HG03469 (cell line): ENCODE data around the gene NXPH1.
A peak's percentile ranks its signal among the peaks of the same experiment; 100 is the strongest.
"Not testable (repeated sequence)": the region's sequence is repeated elsewhere in the genome, so short reads cannot be mapped to it uniquely, and the experiment has no call there.

Experiments
- ATAC-seq: cut with Tn5 transposase; IDR thresholded peaks from one replicate; pipeline ENCODE4 v1.9.1; 2021; ENCODE audit warnings: mild to moderate bottlenecking, moderate library complexity, moderate number of reproducible peaks; ENCODE audit not compliant: unreplicated experiment

NXPH1 gene

DNA sequence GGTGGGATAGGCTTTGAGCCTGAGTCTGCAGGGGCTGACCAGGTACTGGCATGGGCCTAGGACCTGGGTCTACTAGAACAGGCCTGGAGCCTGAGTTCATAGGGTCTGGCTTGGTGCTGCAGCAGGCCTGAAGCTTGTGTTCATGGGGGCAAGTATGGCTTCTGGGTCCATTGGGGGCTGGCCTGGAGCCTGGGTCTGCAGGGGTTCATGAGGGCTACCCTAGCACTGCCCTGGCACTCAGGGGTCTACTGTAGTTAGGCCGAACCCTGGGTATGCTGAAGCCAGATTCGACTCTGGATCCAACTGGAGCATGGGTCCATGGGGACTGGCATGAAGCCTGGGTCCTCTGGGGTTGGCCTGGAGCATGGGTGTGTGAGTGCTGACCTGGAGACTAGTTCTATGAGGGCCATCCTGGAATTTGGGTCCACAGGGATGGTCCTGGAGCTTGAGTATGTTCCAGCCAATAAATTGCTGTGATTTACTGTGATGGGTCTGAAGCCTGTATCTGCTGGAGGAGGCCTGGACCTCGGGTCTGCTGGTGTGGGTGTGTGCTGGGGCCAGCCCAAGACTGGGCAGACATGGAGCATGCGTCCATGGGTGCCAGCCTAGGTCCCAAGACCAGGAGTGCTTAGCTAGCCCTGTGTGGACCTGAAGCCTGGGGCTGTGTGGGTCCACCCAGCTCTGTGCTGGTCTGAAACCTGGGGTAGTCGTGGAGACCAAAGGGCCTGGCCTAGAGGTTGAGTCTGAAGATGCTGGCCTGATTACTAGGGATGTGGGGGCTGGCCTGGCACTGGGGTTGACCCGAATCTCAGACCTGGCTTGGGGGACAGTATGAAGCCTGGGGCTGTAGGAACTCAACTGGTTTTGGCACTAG lies 235.5 kb downstream of the NXPH1 start:
- ATAC-seq = no peak

DNA sequence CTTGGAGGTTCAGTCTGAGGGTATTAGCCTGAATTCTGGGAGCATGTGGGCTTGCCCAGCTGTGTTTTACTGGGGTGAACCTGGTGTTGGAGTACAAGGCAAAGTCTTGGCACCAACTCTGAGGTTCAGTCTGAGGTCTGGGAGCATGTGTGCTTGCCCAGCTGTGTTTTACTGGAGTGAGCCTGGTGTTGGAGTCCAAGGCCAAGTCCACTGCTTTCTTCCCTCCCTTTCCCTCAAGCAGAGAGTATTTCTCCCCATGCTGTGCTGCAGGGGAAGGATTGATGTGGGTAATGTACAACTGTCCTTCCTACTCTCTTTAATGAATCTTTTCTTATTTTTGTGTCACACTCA lies 236.1 kb downstream of the NXPH1 start:
- ATAC-seq = no peak

DNA sequence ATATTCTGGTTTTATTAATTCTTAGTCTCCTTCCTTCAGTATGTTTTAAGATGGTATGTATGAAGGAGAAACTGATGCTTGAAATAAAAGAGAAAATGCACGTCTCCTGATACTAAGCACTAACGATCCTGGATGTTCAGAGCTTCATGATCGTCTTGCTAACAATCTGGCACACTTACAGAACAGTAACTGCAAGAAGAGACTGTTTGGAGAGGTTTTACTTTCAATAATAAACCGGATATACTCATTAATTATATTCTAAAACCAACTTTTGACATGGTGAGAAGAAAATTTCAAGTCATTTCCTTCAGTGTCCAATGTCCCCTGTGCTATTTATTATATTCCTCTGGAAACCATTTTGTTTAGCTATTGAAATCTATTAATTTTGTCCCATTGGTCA lies 251.0 kb downstream of the NXPH1 start:
- no peak for ATAC-seq

DNA sequence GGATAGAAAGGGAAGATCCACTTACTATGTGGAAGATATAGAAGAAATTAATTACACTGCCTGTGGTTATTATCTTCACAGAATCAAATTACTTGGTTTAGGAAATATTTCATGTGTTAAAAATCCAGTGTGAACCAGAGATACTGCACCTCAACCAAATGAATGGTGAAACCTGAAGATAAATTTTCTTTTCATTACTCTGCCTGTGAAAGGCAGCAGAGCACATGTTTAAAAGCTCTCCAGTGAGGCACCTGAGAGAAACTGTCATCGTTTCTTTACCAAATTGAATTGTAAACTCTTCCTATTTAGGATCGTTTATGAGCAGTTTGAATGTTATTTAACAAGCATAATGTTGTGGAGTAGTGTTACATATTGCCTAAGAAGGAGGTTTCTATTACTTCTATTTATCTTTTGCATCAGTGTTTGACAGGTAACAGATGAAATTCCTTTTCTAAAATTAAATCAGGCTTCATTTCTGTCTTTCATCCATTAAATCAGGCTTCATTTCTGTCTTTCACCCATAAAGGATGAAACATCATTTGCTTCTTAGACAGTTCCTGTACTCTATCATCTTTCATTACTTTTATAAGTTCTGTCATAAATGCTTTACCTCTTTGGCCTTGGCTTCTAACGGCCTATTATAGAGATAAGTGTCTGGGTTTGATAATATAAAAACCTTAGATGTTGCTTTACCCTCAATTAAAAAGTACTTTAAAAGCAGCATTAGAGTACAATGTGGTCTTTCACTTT lies 266.6 kb downstream of the NXPH1 start:
- ATAC-seq = no peak

DNA sequence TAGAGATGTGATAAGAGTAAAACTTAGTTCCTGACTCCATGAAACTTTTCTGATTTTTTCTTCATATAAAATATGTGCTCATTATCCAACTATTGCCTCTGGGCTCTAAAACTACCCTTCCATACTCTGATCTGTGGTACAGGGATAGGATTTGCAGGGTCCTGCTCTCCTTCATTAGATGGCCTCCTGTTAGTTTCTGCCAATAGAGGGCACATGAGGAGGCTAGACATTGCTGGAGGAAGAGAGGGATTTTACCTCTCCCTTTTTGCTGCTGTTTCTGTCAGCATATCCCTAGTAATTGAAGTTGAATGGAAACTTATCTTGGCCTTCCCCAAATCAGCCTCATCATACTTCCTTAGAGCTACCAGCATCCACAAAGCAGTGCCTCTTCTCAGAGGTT lies 269.4 kb downstream of the NXPH1 start:
- no peak for ATAC-seq

DNA sequence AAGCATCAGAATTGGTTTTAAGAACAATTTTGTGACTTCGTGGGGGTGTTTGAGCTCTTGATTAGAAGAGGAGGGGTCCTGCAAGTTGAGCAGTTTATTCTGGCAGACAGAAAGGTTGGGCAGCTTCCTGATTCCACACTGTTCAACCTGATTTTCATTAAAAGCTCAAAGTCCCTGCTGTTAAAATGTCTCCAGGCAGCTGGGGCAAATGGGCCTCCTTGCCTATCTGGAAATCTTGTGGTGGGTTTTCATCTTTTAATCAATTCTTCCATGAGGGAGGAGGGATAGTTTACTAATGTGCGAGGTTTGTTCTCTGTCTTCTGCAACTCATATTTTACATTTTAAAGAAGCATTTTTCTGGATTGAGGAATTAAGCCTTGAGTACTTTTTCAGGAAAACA lies 276.7 kb downstream of the NXPH1 start:
- no peak for ATAC-seq

DNA sequence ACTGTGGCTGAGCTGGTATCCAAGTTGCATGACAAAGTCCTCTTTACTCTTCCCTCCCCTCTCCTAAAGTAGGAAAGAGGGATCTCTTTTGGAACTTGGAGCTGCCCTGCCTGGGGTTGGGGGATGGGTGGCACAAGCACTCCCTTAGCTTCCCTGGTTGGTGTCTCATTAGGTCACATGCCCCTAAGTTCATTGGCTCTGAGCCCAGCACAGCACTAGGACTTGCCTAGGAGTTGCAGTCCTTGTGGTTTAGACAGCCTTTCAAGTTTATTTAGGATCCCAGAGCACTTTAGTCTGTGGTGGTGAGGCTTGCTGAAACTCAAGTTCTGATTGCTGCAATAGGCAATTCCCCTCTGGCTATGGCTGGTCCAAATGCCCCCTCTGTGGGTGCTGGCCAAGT lies 281.4 kb downstream of the NXPH1 start:
- no peak for ATAC-seq

DNA sequence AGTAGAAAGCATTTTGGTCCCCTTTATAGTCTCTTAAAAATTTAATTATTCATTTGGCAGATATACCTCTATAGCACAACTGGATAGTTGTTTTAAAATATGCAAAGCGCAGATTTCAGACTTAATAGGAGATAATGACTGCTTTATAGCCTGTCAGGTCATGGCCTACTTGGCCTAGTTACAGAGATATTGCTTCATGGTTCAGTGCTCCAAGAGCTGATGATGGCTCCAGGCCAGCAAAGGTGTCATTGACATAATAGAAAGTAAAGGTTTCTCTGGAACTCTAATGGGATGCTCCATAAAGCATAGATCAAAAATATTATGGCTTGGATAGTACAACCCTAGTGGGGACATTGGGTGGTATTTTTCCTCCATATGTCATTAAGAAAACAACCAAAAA lies 285.7 kb downstream of the NXPH1 start:
- no peak for ATAC-seq

DNA sequence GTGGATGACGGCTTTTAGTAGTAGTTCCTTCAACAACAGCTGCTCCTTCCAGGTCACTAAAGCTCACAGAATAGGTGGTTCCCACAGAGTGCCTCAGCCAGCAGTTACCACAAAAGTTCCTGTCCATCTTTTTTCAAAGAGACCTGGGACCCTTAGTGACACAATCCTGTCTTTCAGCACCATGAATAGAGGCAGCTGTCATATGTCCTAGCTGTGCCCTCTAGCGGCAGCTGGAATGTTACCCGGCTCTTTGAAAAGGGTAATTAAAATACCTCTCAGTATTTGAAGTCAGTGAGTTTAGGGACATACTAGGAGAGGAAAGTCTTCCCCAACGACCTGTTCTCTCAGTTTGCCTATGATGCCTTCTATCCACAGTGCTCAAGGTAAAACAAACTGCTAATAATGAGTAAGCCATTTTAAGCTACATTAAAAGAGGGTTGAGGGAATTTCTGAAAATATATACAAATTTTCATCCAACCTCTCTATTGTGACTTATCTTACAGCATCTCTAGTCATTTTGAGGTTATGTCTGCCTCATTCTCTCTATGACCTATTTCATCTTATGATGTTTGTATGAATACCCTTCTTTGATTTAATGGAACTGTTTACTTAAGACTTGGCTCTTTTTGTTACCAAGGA lies 290.8 kb downstream of the NXPH1 start:
- ATAC-seq = peak; percentile 91

DNA sequence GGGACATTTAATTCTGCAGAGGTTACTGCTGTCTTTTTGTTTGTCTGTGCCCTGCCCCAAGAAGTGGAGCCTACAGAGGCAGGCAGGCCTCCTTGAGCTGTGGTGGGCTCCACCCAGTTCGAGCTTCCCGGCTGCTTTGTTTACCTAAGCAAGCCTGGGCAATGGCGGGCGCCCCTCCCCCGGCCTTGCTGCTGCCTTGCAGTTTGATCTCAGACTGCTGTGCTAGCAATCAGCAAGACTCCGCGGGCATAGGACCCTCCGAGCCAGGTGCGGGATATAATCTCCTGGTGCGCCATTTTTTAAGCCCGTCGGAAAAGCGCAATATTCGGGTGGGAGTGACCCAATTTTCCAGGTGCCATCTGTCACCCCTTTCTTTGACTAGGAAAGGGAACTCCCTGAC lies 298.3 kb downstream of the NXPH1 start:
- not testable (repeated sequence) for ATAC-seq

DNA sequence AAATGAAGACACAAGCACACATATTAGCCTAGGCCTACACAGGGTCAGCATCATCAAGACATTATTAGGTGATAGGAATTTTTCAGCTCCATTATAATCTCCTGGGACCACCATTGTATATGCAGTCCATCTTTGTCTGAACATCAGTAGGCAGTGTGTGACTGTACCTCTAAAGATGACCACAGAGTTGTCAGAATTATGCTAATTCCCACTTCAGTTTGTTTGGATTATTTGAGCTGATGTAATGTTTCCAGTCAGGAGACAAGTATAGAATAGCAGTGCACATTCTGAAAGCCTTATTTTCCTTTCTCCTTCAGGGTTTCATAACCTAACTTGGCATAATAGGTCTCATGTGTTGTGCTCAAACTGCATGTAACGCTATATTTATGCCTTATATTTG lies 306.4 kb downstream of the NXPH1 start:
- no peak for ATAC-seq

DNA sequence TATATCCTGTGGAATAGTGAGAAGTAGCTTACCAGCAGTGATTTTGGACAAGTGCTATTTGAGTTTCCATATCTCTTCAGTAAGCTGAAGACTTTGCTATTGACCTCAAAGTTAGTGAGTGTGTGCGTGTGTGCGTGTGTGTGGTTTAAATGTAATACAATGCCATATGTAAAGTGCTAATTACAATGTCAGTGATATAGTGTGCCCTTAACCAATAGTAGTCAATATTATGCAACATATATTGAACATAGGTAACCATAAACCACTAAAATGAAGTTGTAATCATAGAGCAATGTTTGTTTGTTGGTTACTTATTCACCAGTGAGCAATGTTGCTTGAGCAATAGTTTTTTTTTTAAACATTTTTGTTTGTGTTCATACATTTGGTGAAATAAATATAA lies 309.4 kb downstream of the NXPH1 start:
- no peak for ATAC-seq

DNA sequence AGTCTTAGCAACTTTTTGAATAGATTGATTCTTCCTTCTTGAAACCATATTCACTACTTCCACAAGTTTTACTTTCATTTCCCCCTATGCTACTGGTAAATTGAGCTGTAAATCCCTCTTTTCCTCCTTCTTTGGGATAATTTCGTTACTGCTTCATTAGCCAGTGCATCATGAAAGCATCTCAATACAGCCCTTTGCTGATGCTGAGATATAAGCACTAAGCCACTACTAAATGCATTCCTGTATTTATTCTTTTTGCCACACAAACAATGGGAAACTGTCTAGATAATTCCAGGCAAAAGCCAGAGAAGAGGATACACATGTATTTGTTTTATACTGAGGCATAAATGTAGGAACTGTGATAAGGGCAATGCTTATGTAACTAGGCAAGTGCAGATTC lies 313.9 kb downstream of the NXPH1 start:
- ATAC-seq = no peak

DNA sequence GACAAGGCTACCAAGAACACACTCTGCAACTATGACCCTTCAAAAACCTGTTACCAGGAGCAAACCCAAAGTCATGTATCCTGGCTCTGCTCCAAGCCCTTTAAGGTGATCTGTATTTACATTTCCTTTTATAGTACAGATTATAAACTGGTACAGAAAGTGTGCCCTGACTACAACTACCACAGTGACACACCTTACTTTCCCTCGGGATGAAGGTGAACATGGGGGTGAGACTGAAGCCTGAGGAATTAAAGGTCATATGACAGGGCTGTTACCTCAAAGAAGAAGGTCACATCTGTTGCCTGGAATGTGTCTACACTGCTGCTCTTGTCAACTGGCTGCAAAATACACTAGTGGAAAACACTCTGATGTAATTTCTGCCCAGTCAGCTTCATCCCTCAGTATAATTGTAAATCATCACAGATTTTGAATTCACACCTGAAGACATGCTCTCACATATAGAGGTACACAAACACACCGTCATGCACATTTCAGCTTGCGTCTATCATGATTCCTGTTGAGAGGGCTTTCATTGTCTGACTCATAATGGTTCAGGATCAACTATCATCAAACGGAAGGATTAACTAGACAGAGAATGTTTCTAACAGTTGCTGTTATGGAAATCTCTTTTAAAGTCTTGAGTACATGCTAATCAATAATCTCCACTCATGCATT lies 318.3 kb downstream of the NXPH1 start:
- no peak for ATAC-seq

DNA sequence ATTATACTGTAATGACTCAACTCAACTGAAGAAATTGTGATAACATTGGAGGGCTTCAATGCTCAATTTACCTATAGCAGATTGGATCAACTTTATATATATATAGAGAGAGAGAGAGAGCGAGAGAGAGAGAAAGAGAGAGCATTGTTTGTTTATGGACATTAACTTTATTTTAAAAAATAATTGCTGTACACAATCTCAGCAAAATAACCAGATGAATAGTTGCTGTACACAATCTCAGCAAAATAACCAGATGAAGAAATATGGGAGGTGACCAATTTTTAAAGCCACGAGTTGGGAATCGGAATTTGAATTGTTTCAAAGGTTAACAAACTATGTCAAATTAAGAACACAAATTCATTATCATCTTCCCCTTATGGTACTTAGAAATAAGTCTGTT lies 319.9 kb downstream of the NXPH1 start:
- ATAC-seq = no peak

DNA sequence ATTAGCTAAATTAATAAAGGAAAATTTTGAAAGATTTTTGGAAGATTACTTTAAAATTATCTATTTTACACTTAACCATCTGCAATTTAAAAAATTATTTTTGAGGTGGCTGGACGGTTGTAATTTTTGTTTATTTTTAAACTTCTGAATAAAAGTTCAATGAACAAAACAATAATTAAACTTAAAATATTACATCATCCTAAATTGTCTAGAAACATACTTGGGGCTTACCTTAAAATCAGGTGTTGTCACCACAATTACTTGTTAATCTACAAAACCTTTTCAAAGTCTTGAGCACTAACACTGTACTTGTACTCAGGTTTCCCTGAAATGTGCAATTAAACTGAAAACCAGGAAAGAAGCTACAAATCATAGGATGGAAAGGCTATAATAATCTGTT lies 328.3 kb downstream of the NXPH1 start:
- ATAC-seq = no peak

DNA sequence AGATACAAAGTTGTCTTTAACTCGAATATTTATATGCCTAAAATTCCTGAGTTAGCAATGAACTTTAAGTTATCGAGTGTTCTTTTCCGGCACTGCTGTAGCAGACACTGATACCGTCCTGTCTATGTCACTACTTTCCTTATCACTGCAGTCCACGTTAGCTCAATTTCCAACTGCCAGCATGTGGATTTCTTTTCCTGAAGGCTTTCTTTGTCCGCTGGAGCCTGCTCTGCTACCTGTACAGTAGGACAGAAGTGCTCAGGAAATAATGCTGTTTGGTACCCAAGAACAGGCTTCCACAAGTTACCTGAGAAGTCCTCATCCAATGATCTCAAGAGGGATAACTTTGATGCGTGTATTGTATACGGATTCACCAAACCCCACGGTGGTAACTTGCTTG lies 329.4 kb downstream of the NXPH1 start:
- no peak for ATAC-seq

DNA sequence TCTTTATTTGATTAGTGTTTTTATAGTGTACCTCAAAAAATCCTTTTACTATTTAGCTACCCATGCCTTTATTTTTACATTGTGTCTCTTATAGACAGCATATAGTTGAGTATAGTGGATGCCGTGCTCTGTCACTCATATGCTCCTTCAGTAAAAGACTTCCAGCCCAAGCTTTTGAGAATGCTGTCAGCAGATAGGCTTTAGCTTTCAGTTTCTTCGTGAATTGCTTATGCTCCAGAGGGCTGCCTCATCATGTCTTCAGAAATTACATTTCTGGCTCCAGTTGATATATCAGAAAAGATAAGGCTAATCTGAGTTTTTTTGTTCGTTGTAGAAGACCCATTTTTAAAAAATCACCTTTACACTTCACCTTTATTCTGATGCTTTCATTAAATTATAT lies 332.0 kb downstream of the NXPH1 start:
- ATAC-seq = no peak

DNA sequence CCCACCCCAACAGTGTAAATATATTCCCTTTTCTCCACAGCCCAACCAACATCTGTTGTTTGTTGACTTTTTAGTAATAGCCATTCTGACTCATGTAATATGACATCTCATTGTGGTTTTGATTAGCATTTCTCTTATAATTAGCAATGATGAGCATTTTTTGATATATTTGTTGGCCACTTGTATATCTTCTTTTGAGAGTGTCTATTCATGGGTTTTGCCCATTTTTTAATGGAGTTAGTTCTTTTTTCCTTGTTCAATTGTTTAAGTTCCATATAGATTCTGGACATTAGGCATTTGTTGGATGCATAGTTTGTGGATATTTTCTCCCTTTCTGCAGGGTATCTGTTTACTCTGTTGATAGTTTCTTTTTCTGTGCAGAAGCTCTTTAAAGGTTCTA lies 340.1 kb downstream of the NXPH1 start:
- no peak for ATAC-seq

DNA sequence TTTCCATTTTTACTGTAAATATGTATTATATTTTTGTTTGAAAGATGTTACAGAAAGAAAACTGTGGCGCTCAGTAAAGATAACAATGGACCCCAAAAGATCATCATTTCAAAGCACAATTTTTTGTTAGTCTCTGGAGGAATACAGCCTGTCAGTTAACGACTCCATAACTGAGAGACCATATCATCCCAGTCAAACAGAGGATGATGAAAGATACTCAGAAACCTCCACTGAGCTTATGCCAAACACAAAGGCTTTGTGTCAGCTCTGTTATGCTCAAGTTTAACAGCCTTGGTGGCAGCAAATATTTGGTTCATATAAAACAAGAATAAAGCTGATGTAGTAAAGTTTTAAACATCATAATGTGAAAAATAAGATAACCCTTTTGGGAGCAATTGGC lies 345.1 kb downstream of the NXPH1 start:
- no peak for ATAC-seq

DNA sequence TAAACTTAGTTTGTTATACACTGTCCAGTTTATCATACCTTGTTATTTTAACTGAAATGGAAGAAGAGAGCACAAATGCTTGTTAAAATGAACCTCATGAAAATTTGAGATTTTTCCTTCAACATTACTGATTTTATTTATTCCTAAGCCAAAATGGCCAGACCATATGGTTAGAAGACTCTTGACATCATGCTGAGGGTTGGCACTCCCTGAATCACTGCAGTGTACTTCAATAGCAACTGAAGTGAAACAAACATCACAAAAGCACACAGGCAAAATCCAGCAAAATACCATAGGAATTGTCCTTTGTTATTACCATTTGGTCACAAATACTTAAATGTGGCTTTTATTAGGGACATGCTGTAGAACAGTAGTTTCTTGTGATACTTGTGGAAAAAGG lies 347.8 kb downstream of the NXPH1 start:
- ATAC-seq = no peak
